CD4-positive, CD25-positive, alpha-beta regulatory T cell (primary cell): Measurements from ENCODE around the gene CD40. TPM values are rescaled to one million over a fixed set of nuclear protein-coding genes. Genes with fewer than 3 reads are reported as not detected.
"Not testable (repeated sequence)": the region's sequence is repeated elsewhere in the genome, so short reads cannot be mapped to it uniquely, and the experiment has no call there.

ENCODE experiments used
- ATAC-seq, 2 donors: fragments of 150-1000 bp; cut with Tn5 transposase; one replicate each; pipeline ENCODE4 v1.10.0; 2021; ENCODE audit warnings: low read depth in 2 of 2, moderate number of reproducible peaks in 2 of 2, moderate library complexity in 1 of 2
- DNase-seq, 3 donors: peaks; one replicate each; pipeline versions ENCODE4 v3.0.0 to v3.0.0-alpha.2; 2012 to 2022; ENCODE audit warnings: mixed read lengths in 1 of 3
- H3K27ac ChIP-seq: one replicate; pipeline ENCODE4 v1.7.0; 2013; ENCODE audit warnings: mild to moderate bottlenecking, low read length; ENCODE audit not compliant: insufficient read depth, poor library complexity, severe bottlenecking
- H3K27me3 ChIP-seq: one replicate; pipeline ENCODE4 v1.7.0; 2013; ENCODE audit warnings: low read length; ENCODE audit not compliant: control insufficient read depth, insufficient read depth
- H3K36me3 ChIP-seq: one replicate; pipeline ENCODE4 v1.7.0; 2013; ENCODE audit warnings: mild to moderate bottlenecking, low read length, moderate library complexity; ENCODE audit not compliant: control insufficient read depth, insufficient read depth
- H3K4me1 ChIP-seq: 2 replicates; pipeline ENCODE4 v1.7.0; 2013; ENCODE audit warnings: mild to moderate bottlenecking, low read length; ENCODE audit not compliant: insufficient read depth, control insufficient read depth, poor library complexity, severe bottlenecking
- H3K4me3 ChIP-seq: one replicate; pipeline ENCODE4 v1.7.0; 2013; ENCODE audit warnings: low read depth, mild to moderate bottlenecking, low read length, moderate library complexity
- H3K9me3 ChIP-seq, 2 experiments: 1 replicate in 1 of 2; 2 replicates in 1 of 2; pipeline ENCODE4 v1.7.0; 2013; ENCODE audit warnings: low read length in 2 of 2, mild to moderate bottlenecking in 1 of 2, moderate library complexity in 1 of 2; ENCODE audit not compliant: control insufficient read depth in 2 of 2
- H3K27ac Mint-ChIP-seq, 3 donors: one replicate each; pipeline ENCODE4 v1.8.0; 2020 to 2022; ENCODE audit warnings: mild to moderate bottlenecking in 3 of 3, mixed read lengths in 3 of 3, moderate library complexity in 2 of 3
- H3K27me3 Mint-ChIP-seq: one replicate; pipeline ENCODE4 v1.8.0; 2022; ENCODE audit warnings: mild to moderate bottlenecking, mixed read lengths
- H3K36me3 Mint-ChIP-seq: one replicate; pipeline ENCODE4 v1.8.0; 2020; ENCODE audit warnings: mixed read lengths
- H3K4me1 Mint-ChIP-seq, 4 donors: one replicate each; pipeline ENCODE4 v1.8.0; 2020 to 2022; ENCODE audit warnings: mixed read lengths in 4 of 4, mild to moderate bottlenecking in 1 of 4
- H3K4me3 Mint-ChIP-seq, 4 donors: one replicate each; pipeline ENCODE4 v1.8.0; 2020 to 2022; ENCODE audit warnings: mild to moderate bottlenecking in 4 of 4, mixed read lengths in 4 of 4, moderate library complexity in 3 of 4
- H3K9me3 Mint-ChIP-seq, 7 donors: one replicate each; pipeline ENCODE4 v1.8.0; 2020 to 2022; ENCODE audit warnings: mixed read lengths in 7 of 7, mild to moderate bottlenecking in 3 of 7, moderate library complexity in 2 of 7
- polyA plus RNA-seq, 4 donors: library from polyadenylated mRNA; unstranded; fragments of 300-500 nt; fragmentation: Illumina TruSeq; gene quantifications; one replicate each; pipeline ENCODE4 v1.2.3, GENCODE V29; 2021
- total RNA-seq: library from RNA; stranded (reverse); gene quantifications from one replicate; pipeline ENCODE4 v1.2.3, GENCODE V29; 2022

Gene CD40
- total and polyA plus RNA-seq, 5 donors from 2014 or later = 1.7 to 8.7 (median 7.2) TPM

DNA sequence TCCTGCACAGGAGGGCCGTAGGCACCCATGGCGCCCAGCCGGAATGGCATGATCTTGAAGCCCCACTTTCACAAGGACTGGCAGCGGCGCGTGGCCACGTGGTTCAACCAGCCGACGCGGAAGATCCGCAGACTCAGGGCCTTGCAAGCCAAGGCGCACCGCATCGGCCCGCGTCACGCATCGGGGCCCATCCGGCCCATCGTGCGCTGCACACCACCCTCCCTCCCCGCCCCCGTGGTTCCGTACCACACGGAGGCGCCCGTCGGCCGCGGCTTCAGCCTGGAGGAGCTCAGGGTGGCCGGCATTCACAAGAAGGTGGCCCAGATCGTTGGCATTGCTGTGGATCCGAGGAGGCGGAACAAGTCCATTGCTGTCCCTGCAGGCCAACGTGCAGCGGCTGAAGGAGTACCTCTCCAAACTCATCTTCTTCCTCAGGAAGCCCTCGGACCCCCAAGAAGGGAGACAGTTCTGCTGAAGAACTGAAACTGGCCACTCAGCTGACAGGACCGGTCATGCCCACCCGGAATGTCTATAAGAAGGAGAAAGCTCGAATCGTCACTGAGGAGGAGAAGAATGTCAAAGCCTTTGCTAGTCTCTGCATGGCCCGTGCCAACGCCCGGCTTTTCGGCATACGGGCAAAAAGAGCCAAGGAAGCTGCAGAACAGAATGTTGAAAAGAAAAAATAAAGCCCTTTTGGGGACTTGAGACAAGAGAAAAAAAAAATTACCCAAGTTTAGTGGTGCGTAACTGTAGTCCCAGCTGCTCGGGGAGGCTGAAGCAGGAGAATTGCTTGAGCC is 18.4 kb upstream of the CD40 start:
- Mint-ChIP-seq H3K27me3 (peaks cover 53% of the 10 kb centered on the region), H3K9me3 (peaks cover 0 to 3% (median 0%) of the 10 kb centered on the region in 7 donors), H3K4me3 (no peak overlapping the region), H3K36me3 (peaks cover 3% of the 10 kb centered on the region), H3K4me1 (no peaks in the 10 kb centered on the region), H3K27ac (no peak overlapping the region)
- Histone ChIP-seq H3K9me3 (peaks cover 0 to 6% of the 10 kb centered on the region in 2 experiments), H3K4me1 (no peaks in the 10 kb centered on the region), H3K4me3 (no peak overlapping the region), H3K27me3 (peaks cover 34% of the 10 kb centered on the region), H3K36me3 (no peaks in the 10 kb centered on the region), H3K27ac (no peak overlapping the region)
- peak in 1 of 3 donors; percentile 18 for DNase-seq
- ATAC-seq = no peak

DNA sequence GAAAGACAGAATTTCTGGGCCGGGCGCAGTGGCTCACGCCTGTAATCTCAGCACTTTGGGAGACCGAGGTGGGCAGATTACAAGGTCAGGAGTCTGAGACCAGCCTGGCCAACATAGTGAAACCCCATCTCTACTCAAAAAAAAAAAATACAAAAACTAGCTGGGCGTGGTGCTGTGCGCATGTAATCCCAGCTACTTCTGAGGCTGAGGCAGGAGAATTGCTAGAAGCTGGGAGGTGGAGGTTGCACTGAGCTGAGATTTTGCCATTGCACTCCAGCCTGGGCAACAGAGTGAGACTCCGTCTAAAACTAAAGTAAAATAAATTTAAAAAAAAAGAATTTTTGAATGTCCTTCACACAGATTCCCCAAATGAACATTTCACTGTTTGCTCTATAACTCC is 17.7 kb upstream of the CD40 start:
- not testable (repeated sequence) for H3K4me3 Mint-ChIP-seq, DNase-seq, H3K36me3 Mint-ChIP-seq, H3K9me3 Mint-ChIP-seq, ATAC-seq, H3K36me3 ChIP-seq, H3K4me1 Mint-ChIP-seq, H3K4me1 ChIP-seq, H3K27ac Mint-ChIP-seq, H3K27ac ChIP-seq, H3K4me3 ChIP-seq, H3K9me3 ChIP-seq
- peaks cover 39% of the 10 kb centered on the region for H3K27me3 ChIP-seq
- peaks cover 56% of the 10 kb centered on the region for H3K27me3 Mint-ChIP-seq

DNA sequence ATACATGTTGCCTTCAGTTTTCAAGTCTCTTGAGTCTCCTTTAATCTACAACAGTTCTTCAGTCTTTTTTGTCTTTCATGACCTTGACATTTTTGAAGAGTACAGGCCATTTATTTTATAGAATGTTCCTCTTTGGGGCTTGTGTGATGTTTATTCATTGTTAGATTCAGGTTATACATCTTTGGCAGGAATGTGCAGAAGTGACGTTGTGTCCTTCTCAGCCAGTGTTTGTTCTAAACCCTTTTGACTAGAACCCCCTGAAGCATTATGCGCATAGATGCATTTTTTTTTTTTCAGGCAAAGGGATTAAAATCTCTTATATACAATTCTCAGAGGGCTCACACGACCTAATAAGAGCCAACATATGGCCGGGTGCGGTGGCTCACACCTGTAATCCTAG is 17.1 kb upstream of the CD40 start:
- H3K27me3 ChIP-seq = peaks cover 40% of the 10 kb centered on the region

DNA sequence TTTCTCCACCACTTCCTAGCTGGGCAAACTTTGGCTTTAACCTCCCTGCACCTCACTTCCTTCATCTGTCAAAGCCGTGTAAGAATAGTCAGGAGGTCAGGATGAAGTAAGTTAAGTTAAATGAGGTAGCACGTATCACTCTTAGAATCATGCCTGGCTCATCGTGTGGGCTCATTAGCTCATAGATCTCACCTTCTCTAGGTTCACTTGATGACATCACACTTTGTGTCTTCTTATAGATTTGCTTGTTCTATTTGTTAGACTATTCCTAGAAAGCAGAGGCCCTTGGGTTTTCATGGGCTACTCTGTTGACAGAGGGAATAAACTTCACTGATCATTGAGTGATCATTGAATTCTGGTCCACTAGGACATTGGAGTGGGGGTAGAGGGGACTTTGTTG is 16.2 kb upstream of the CD40 start:
- peaks cover 0 to 3% (median 0%) of the 10 kb centered on the region in 7 donors for H3K9me3 Mint-ChIP-seq
- Histone ChIP-seq H3K9me3 (peaks cover 0 to 6% of the 10 kb centered on the region in 2 experiments), H3K4me1 (no peaks in the 10 kb centered on the region), H3K36me3 (no peaks in the 10 kb centered on the region), H3K4me3 (no peak overlapping the region), H3K27me3 (peaks cover 45% of the 10 kb centered on the region), H3K27ac (no peak overlapping the region)
- no peak overlapping the region for H3K4me3 Mint-ChIP-seq
- no peaks in the 10 kb centered on the region for H3K4me1 Mint-ChIP-seq
- no peak overlapping the region for H3K27ac Mint-ChIP-seq
- peaks cover 3% of the 10 kb centered on the region for H3K36me3 Mint-ChIP-seq
- no peak for ATAC-seq
- DNase-seq = no peak
- peaks cover 66% of the 10 kb centered on the region for H3K27me3 Mint-ChIP-seq

More for the DNA sequence above, 17.1 kb upstream of the CD40 start:
- no peak for DNase-seq
- Histone ChIP-seq H3K9me3 (peaks cover 0 to 6% of the 10 kb centered on the region in 2 experiments), H3K4me1 (no peaks in the 10 kb centered on the region), H3K4me3 (no peak overlapping the region), H3K27ac (no peak overlapping the region), H3K36me3 (no peaks in the 10 kb centered on the region)
- Mint-ChIP-seq H3K4me3 (no peak overlapping the region), H3K27ac (no peak overlapping the region), H3K9me3 (peaks cover 0 to 3% (median 0%) of the 10 kb centered on the region in 7 donors), H3K4me1 (no peaks in the 10 kb centered on the region), H3K27me3 (peaks cover 60% of the 10 kb centered on the region), H3K36me3 (peaks cover 3% of the 10 kb centered on the region)
- no peak for ATAC-seq

DNA sequence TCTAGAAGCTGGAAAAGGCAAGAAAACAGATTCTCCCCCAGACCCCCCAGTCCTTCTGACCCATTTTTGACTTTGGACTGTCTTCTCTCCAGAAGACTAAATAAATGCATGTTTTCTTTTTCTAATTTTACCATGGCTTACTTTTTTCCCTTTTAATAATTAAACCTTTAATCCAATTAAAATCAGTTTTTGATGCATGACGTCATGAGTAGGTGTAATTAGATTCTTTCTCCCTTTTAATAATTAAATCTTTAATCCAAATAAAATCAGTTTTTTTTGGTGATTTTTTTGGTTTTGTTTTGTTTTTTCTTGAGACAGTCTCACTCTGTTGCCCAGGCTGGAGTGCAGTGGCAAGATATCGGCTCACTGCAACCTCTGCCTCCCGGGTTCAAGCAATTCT is 15.2 kb upstream of the CD40 start:
- Histone ChIP-seq H3K4me3 (no peak overlapping the region), H3K36me3 (no peaks in the 10 kb centered on the region), H3K4me1 (no peaks in the 10 kb centered on the region), H3K27ac (no peak overlapping the region), H3K9me3 (peaks cover 0 to 6% of the 10 kb centered on the region in 2 experiments), H3K27me3 (peaks cover 51% of the 10 kb centered on the region)
- H3K27ac Mint-ChIP-seq = no peak overlapping the region
- H3K27me3 Mint-ChIP-seq = peaks cover 65% of the 10 kb centered on the region
- ATAC-seq (no peak), DNase-seq (no peak)
- H3K4me1 Mint-ChIP-seq = no peaks in the 10 kb centered on the region
- peaks cover 0 to 3% (median 0%) of the 10 kb centered on the region in 7 donors for H3K9me3 Mint-ChIP-seq
- no peak overlapping the region for H3K4me3 Mint-ChIP-seq
- peaks cover 3% of the 10 kb centered on the region for H3K36me3 Mint-ChIP-seq

DNA sequence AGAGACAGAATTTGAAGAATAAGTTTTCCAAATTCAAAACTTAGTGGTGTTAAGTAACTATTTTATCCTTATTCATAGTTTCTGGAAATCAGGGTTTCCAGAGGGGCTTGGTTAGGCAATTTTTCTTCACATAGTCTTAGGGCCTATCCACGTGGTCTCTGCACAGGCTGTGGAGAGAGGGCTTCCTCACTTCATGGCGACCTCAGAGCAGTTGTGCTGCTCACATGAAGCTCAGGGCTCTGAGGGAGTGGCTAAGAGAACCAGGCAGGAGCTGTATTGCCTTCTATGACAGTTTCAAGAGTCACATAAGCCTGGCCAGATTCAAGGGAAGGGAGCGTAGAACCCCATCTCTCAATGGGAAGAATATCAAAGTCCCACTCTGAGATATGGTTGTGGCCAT is 13.9 kb upstream of the CD40 start:
- H3K36me3 Mint-ChIP-seq = peaks cover 3% of the 10 kb centered on the region
- peaks cover 0 to 3% (median 0%) of the 10 kb centered on the region in 7 donors for H3K9me3 Mint-ChIP-seq
- no peaks in the 10 kb centered on the region for H3K36me3 ChIP-seq
- peaks cover 0 to 6% of the 10 kb centered on the region in 2 experiments for H3K9me3 ChIP-seq
- no peak overlapping the region for H3K27ac ChIP-seq
- H3K4me1 ChIP-seq = no peaks in the 10 kb centered on the region
- DNase-seq = no peak
- H3K4me1 Mint-ChIP-seq = no peaks in the 10 kb centered on the region
- H3K4me3 ChIP-seq = no peak overlapping the region
- no peak overlapping the region for H3K4me3 Mint-ChIP-seq
- ATAC-seq = no peak
- peaks cover 48% of the 10 kb centered on the region for H3K27me3 ChIP-seq
- H3K27me3 Mint-ChIP-seq = peaks cover 62% of the 10 kb centered on the region
- H3K27ac Mint-ChIP-seq = no peak overlapping the region

DNA sequence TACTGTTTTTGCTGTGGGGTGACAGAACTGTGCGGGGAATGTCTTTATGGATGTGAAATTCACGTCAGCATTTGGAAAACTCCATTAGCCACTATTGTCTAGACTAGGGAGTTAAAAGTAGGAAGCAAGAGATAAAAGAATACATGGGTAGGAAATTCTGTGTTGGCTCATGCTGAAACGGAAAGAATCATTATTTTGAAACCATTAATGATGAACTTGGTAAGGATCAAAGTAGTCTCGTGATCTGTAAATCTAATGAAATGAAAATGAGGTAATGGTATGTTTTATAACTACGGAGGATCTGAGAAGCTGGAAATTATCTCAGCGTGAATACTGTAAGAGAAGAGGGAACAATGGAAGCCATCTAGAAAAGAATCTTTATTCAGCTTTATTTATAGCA is 11.1 kb upstream of the CD40 start:
- Histone ChIP-seq H3K9me3 (peaks cover 0 to 4% of the 10 kb centered on the region in 2 experiments), H3K36me3 (no peaks in the 10 kb centered on the region), H3K27ac (no peak overlapping the region), H3K4me1 (no peaks in the 10 kb centered on the region), H3K27me3 (peaks cover 49% of the 10 kb centered on the region), H3K4me3 (no peak overlapping the region)
- peaks cover 0 to 3% (median 0%) of the 10 kb centered on the region in 7 donors for H3K9me3 Mint-ChIP-seq
- peaks cover 65% of the 10 kb centered on the region for H3K27me3 Mint-ChIP-seq
- no peak overlapping the region for H3K4me3 Mint-ChIP-seq
- DNase-seq (no peak), ATAC-seq (no peak)
- H3K27ac Mint-ChIP-seq = no peak overlapping the region
- H3K36me3 Mint-ChIP-seq = no peaks in the 10 kb centered on the region
- H3K4me1 Mint-ChIP-seq = no peaks in the 10 kb centered on the region

DNA sequence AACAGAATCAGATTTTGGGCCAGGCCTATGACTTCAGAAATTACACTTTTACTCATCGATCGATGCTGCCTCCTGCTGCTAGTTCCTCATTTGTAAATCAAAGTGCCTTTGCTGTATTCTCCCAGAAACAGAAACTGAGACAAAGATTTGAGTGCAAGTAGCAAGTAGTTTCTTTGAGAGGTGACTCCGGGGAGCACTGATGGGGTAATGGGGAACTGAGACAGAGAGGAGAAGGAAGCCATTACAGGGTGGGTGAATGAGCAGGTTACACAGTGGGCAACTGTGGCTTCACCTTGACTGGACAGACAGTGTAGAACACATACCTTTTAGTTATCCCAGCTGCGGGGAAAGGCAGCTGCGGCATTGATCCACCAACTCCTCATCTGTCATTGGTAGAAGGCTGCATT is 9.7 kb upstream of the CD40 start:
- H3K4me1 ChIP-seq = no peaks in the 10 kb centered on the region
- H3K4me1 Mint-ChIP-seq = no peaks in the 10 kb centered on the region
- ATAC-seq (peak; percentile 39 to 57), DNase-seq (no peak)
- H3K27ac ChIP-seq = no peak overlapping the region
- no peaks in the 10 kb centered on the region for H3K9me3 Mint-ChIP-seq
- H3K27me3 Mint-ChIP-seq = peaks cover 62% of the 10 kb centered on the region
- H3K36me3 Mint-ChIP-seq = no peaks in the 10 kb centered on the region
- H3K4me3 ChIP-seq = no peak overlapping the region
- H3K27ac Mint-ChIP-seq = no peak overlapping the region
- H3K27me3 ChIP-seq = peaks cover 45% of the 10 kb centered on the region
- H3K4me3 Mint-ChIP-seq = no peak overlapping the region
- H3K9me3 ChIP-seq = peaks cover 0 to 4% of the 10 kb centered on the region in 2 experiments
- no peaks in the 10 kb centered on the region for H3K36me3 ChIP-seq
